Stomach (tissue), 9 donors: ENCODE measurements around the gene PMP22. TPM values are rescaled to one million over a fixed set of nuclear protein-coding genes. Genes with fewer than 3 reads are reported as not detected.

ENCODE experiments used
- DNase-seq, 2 donors: peaks; one replicate each; pipeline versions ENCODE4 v3.0.0 to v3.0.0-alpha.2; 2013 to 2019
- H3K27ac ChIP-seq, 5 donors: fragments of 200-600 bp in 4 of 5; sonication (generic) in 4 of 5; one replicate each; pipeline ENCODE4 v1.5.1; 2013 to 2019; ENCODE audit warnings: mild to moderate bottlenecking in 1 of 5, moderate library complexity in 1 of 5
- H3K27me3 ChIP-seq, 3 donors: fragments of 200-600 bp; sonication (generic); one replicate each; pipeline ENCODE4 v1.5.1; 2017 to 2019; ENCODE audit warnings: mixed run types in 1 of 3
- H3K36me3 ChIP-seq, 4 donors: fragments of 200-600 bp; sonication (generic); 1 replicate in 3 of 4; 2 replicates in 1 of 4; pipeline ENCODE4 v1.5.1; 2016 to 2019
- H3K4me1 ChIP-seq, 4 donors: fragments of 200-600 bp; sonication (generic); one replicate each; pipeline ENCODE4 v1.5.1; 2016 to 2019
- H3K4me3 ChIP-seq, 4 donors: fragments of 200-600 bp; sonication (generic) in 3 of 4; one replicate each; pipeline ENCODE4 v1.5.1; 2016 to 2019; ENCODE audit warnings: mild to moderate bottlenecking in 1 of 4
- H3K9me3 ChIP-seq, 4 donors: fragments of 200-600 bp; sonication (generic); one replicate each; pipeline ENCODE4 v1.5.1; 2016 to 2019
- EP300 ChIP-seq: sonication (generic); formaldehyde crosslinking; IDR thresholded peaks from one replicate; pipeline ENCODE4 v1.6.1; 2017; ENCODE audit warnings: antibody characterized with exemption
- POLR2A ChIP-seq, 4 donors: fragments of 450-650 bp; IDR thresholded peaks; one replicate each; pipeline ENCODE4 v1.6.1; 2016; ENCODE audit warnings: antibody characterized with exemption in 4 of 4, control low read depth in 2 of 4, mild to moderate bottlenecking in 1 of 4, moderate library complexity in 1 of 4
- POLR2AphosphoS5 ChIP-seq, 3 donors: sonication (generic); formaldehyde crosslinking; IDR thresholded peaks; one replicate each; pipeline ENCODE4 v1.6.1; 2016; ENCODE audit warnings: antibody characterized with exemption in 3 of 3
- WGBS, 5 donors: extraction: QIAGEN DNeasy Blood & Tissue Kit in 3 of 5; methylation state at CpG; one replicate each; pipeline versions ENCODE4 v1.1.5 to v1.1.7; 2013 to 2018; 5-methylcytosine and 5-hydroxymethylcytosine counted together
- intact Hi-C: fragments of 100-400 bp; cut with DNase I; formaldehyde crosslinking; loops from one replicate; pipeline ENCODE4 v1.15.1; 2023; ENCODE audit warnings: low total_unique reads
- polyA plus RNA-seq, 3 donors: library from polyadenylated mRNA; stranded (reverse); fragments of 200-250 nt; gene quantifications; one replicate each; pipeline ENCODE4 v1.2.3, GENCODE V29; 2013
- total RNA-seq, 5 donors: library from RNA; depleted of rRNA; stranded (reverse); fragments of >200 nt; gene quantifications; one replicate each; pipeline versions ENCODE4 v1.1.0 to v1.2.3, GENCODE V29; 2014 to 2016
- TF ChIP-seq, protein P1 (sequence below), 7 experiments: fragments of 450-650 bp in 4 of 7; fragments of 200-600 bp in 3 of 7; sonication (generic) in 3 of 7; IDR thresholded peaks; one replicate each; pipeline ENCODE4 v1.5.1; 2016 to 2019; ENCODE audit warnings: antibody characterized with exemption in 7 of 7, control low read depth in 2 of 7, mild to moderate bottlenecking in 1 of 7
- donor health status: healthy with polysubstance abuse.
- donor health status: Bipolar disorder and iron deficiency.
- donor health status: healthy.

The PMP22 gene
- total and polyA plus RNA-seq, 8 donors, result 34.2 to 168 (median 51.7) TPM

DNA sequence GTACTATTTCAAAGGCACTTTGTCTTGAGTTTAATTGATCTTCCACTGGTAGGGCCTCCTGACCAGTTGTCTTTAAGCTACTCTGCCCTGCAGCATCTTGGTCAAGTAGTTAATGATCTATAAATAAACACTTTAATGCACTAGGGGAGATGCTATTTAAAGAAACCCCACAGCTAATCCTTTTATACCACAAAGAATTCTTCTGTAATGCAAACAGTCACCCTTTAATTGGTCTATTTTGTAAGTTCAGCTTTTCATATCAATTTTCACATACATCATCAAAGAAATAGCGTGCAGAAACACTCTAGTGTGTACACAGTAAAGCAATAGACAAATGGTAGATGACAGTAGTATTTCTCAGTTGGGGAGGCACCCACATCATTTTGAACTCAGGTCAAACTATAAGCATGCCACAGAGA is 70.3 kb downstream of the PMP22 start:
- 33 to 46% (median 42%) methylated on average over 1 of the region's 1 CpG for WGBS, 5 donors

DNA sequence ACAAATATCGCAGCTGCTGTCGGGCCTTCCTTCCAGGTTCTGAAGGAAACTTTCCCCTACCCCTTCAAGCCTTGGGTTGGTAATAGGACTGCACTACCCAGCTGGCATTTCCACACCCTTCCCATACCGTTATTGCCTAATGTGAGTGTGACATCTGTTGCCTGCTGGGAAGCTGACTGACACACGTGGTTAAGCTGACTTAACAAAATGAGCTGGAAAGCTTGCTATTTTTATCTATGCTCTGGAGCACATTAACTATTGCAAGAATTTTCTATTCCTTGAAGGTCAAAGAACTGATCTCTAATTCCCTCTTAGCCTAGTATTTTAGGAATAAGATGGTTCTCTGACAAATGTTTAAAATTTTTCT is 79.5 kb downstream of the PMP22 start:
- DNase-seq, result peak in 1 of 2 donors; percentile 52
- H3K27ac ChIP-seq, result no peak overlapping the region
- H3K36me3 ChIP-seq, result no peaks in the 10 kb centered on the region
- H3K9me3 ChIP-seq, result no peaks in the 10 kb centered on the region
- no peak overlapping the region for H3K4me3 ChIP-seq
- intact Hi-C loops, result no loop called here
- 19 to 33% (median 28%) methylated on average over 4 of the region's 4 CpGs for WGBS, 5 donors
- no peaks in the 10 kb centered on the region for H3K27me3 ChIP-seq
- H3K4me1 ChIP-seq, result no peaks in the 10 kb centered on the region
- peak in 1 of 3 donors; percentile 58 for TF ChIP-seq POLR2AphosphoS5 (IDR thresholded peaks at IDR 0.05)
- no peak for TF ChIP-seq POLR2A (IDR thresholded peaks at IDR 0.05)

More for the DNA sequence above, 70.3 kb downstream of the PMP22 start:
- H3K27me3 ChIP-seq, result no peaks in the 10 kb centered on the region
- no peak overlapping the region for H3K4me3 ChIP-seq
- no peaks in the 10 kb centered on the region for H3K4me1 ChIP-seq
- no peaks in the 10 kb centered on the region for H3K36me3 ChIP-seq
- intact Hi-C loops, result no loop called here
- peaks cover 0 to 24% (median 21%) of the 10 kb centered on the region in 4 donors for H3K9me3 ChIP-seq
- TF ChIP-seq POLR2A (IDR thresholded peaks at IDR 0.05) (no peak), POLR2AphosphoS5 (IDR thresholded peaks at IDR 0.05) (no peak), EP300 (no peak)
- TF ChIP-seq, protein P1, sequence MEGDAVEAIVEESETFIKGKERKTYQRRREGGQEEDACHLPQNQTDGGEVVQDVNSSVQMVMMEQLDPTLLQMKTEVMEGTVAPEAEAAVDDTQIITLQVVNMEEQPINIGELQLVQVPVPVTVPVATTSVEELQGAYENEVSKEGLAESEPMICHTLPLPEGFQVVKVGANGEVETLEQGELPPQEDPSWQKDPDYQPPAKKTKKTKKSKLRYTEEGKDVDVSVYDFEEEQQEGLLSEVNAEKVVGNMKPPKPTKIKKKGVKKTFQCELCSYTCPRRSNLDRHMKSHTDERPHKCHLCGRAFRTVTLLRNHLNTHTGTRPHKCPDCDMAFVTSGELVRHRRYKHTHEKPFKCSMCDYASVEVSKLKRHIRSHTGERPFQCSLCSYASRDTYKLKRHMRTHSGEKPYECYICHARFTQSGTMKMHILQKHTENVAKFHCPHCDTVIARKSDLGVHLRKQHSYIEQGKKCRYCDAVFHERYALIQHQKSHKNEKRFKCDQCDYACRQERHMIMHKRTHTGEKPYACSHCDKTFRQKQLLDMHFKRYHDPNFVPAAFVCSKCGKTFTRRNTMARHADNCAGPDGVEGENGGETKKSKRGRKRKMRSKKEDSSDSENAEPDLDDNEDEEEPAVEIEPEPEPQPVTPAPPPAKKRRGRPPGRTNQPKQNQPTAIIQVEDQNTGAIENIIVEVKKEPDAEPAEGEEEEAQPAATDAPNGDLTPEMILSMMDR (IDR thresholded peaks at IDR 0.05), result no peak
- DNase-seq, result no peak
- H3K27ac ChIP-seq, result no peak overlapping the region

DNA sequence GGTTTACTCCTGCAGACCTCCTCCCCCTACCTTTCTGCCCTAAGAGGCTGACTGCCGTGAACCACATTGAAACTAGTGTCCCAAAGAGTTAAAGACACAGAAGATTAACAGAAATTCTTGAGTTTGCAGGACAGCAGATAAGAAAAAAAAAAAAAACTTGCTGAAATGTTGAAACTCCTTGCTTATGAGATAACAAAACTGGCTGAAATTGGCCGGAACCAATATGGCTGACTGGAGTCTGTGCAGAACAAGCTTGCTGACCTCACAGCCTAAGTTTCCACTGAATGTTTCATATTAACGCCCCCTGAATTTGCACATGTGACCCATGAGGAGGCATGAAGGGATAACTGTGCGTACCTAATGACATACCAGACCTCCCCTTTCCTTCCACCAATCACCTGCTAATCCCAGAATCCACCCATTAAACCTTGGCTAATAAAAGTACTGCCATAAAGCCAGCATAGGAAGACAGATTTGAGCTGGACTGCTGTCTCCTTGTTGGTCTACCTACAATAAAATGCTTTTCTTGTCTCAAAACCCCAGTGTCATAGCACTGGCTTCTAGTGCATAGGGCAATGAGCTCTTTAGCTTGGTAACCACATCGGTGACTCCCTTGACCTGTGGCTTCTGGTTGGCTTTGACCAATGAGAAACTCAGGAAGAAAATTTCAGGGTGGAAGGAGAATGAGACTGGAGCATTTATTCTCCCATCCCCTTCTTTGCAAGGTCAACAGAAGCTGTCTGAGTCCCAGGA is 80.1 kb downstream of the PMP22 start:
- H3K27ac ChIP-seq, result no peak overlapping the region
- no peaks in the 10 kb centered on the region for H3K27me3 ChIP-seq
- intact Hi-C loops, result no loop called here
- no peaks in the 10 kb centered on the region for H3K36me3 ChIP-seq
- no peak overlapping the region for H3K4me3 ChIP-seq
- no peaks in the 10 kb centered on the region for H3K9me3 ChIP-seq
- no peak for DNase-seq
- no peaks in the 10 kb centered on the region for H3K4me1 ChIP-seq
- WGBS, 5 donors, result 74 to 85% (median 78%) methylated on average over 5 of the region's 5 CpGs
- no peak for TF ChIP-seq POLR2AphosphoS5 (IDR thresholded peaks at IDR 0.05)
- TF ChIP-seq, protein P1 (IDR thresholded peaks at IDR 0.05), result no peak
- TF ChIP-seq EP300, result no peak

DNA sequence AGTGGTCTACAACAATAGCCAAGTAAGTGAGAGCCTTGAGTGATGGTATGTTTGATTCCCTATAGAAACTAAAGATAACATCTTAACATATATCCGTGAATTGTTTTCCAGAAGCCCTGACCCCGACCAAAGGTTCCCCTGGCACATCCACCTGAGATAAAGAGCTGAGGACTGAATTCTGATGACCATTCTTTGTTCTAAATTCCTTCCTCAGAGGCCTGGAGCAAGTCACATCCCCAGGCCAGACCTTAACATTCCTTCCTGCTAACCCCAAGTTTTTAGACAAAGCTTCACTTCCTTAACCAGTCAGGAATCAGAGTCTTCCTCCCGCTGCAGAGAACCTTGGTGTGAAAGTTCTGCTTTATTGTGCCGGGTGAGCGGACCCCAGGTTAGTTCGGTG is 83.3 kb downstream of the PMP22 start:
- Histone ChIP-seq H3K27ac (no peak overlapping the region), H3K27me3 (no peaks in the 10 kb centered on the region), H3K4me3 (no peak overlapping the region), H3K4me1 (no peaks in the 10 kb centered on the region), H3K36me3 (no peaks in the 10 kb centered on the region), H3K9me3 (no peaks in the 10 kb centered on the region)
- WGBS, 5 donors, result 64 to 73% (median 70%) methylated on average over 6 of the region's 6 CpGs
- TF ChIP-seq, protein P1 (IDR thresholded peaks at IDR 0.05), result no peak
- no peak for TF ChIP-seq EP300
- TF ChIP-seq POLR2A (IDR thresholded peaks at IDR 0.05), result no peak
- no peak for TF ChIP-seq POLR2AphosphoS5 (IDR thresholded peaks at IDR 0.05)
- DNase-seq, result no peak
- intact Hi-C loops, result no loop called here

DNA sequence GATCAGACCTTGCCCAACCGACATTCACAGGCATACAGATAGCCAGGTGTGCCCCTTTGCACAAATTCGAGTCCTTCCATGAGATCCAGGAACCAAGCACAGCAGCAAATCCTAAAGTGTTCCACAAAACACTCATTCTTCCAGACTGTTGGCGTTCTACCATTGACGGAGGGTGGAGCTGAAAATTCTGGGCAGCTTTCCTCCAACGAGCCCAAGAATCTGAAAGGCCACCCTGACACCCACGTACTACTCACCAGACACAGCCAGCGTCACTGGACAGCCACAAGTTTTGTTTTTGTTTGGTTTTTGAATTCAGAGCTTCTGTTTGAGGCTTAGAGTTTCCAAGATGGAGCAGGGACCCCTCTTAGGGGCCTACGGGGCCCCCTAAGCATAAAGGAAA is 83.8 kb downstream of the PMP22 start:
- TF ChIP-seq, protein P1 (IDR thresholded peaks at IDR 0.05), result no peak
- TF ChIP-seq POLR2AphosphoS5 (IDR thresholded peaks at IDR 0.05), result no peak
- TF ChIP-seq POLR2A (IDR thresholded peaks at IDR 0.05), result no peak
- TF ChIP-seq EP300, result no peak
- intact Hi-C loops, result no loop called here
- WGBS, 5 donors, result 76 to 81% (median 78%) methylated on average over 8 of the region's 8 CpGs

More for the DNA sequence above, 83.8 kb downstream of the PMP22 start:
- no peak overlapping the region for H3K4me3 ChIP-seq
- H3K36me3 ChIP-seq, result no peaks in the 10 kb centered on the region
- H3K27ac ChIP-seq, result no peak overlapping the region
- H3K9me3 ChIP-seq, result no peaks in the 10 kb centered on the region
- no peaks in the 10 kb centered on the region for H3K4me1 ChIP-seq
- DNase-seq, result no peak
- H3K27me3 ChIP-seq, result no peaks in the 10 kb centered on the region
